Osteoblast (primary cell): ENCODE data around the gene FAM151A. TPM values are rescaled to one million over a fixed set of nuclear protein-coding genes. Genes with fewer than 3 reads are reported as not detected.

ENCODE experiments used
- DNase-seq: peaks from one replicate; pipeline ENCODE4 v3.0.0; 2011; ENCODE audit warnings: low spot score, mixed read lengths; ENCODE audit not compliant: insufficient read length; ENCODE audit errors: missing footprints
- H2AFZ ChIP-seq: 2 replicates; pipeline ENCODE4 v1.6.0; 2011; ENCODE audit warnings: mild to moderate bottlenecking, low read length
- H3K27ac ChIP-seq: 2 replicates; pipeline ENCODE4 v1.5.1; 2011; ENCODE audit warnings: mild to moderate bottlenecking, low read depth, low read length, moderate library complexity
- H3K27me3 ChIP-seq: 2 replicates; pipeline ENCODE4 v1.6.0; 2012; ENCODE audit warnings: mild to moderate bottlenecking, control low read depth, inconsistent platforms, low read length, moderate library complexity; ENCODE audit not compliant: insufficient read depth
- H3K36me3 ChIP-seq: 2 replicates; pipeline ENCODE4 v1.5.1; 2011; ENCODE audit warnings: mild to moderate bottlenecking, low read length, control low read depth, moderate library complexity; ENCODE audit not compliant: insufficient read depth
- H3K4me1 ChIP-seq: 2 replicates; pipeline ENCODE4 v1.5.1; 2011; ENCODE audit warnings: mild to moderate bottlenecking, low read length, control low read depth, moderate library complexity; ENCODE audit not compliant: insufficient read depth
- H3K4me2 ChIP-seq: 2 replicates; pipeline ENCODE4 v1.6.0; 2011; ENCODE audit warnings: mild to moderate bottlenecking, low read length; ENCODE audit not compliant: insufficient read depth
- H3K4me3 ChIP-seq: fragments of 200-600 bp; sonication (generic); 3 replicates; pipeline ENCODE4 v1.5.1; 2012; ENCODE audit warnings: mild to moderate bottlenecking, low read length, inconsistent platforms; ENCODE audit not compliant: insufficient read depth
- H3K79me2 ChIP-seq: 2 replicates; pipeline ENCODE4 v1.6.0; 2012; ENCODE audit warnings: mild to moderate bottlenecking, low read length, control low read depth, inconsistent platforms; ENCODE audit not compliant: insufficient read depth
- H3K9me3 ChIP-seq: 2 replicates; pipeline ENCODE4 v1.5.1; 2011; ENCODE audit warnings: low read depth, low read length, control low read depth
- H4K20me1 ChIP-seq: 2 replicates; pipeline ENCODE4 v1.6.0; 2012; ENCODE audit warnings: mild to moderate bottlenecking, low read length, control low read depth; ENCODE audit not compliant: insufficient read depth
- CTCF ChIP-seq: IDR thresholded peaks from 2 replicates; pipeline ENCODE4 v1.5.1; 2011; ENCODE audit warnings: mild to moderate bottlenecking, low read depth, low read length, moderate library complexity; ENCODE audit errors: extremely low read depth
- total RNA-seq: library from RNA; depleted of rRNA; stranded (reverse); fragments of >200 nt; gene quantifications from 2 replicates; pipeline ENCODE4 v1.2.3, GENCODE V29; 2012

Gene FAM151A
- total RNA-seq, 1 donor: not detected

- H3K27me3 ChIP-seq: no peaks in the 10 kb centered on the region
These were observed 13.3 kb downstream of the FAM151A start for GRCh38 chr1:54610048-54610447.

GRCh38 chr1:54609301-54609921, 13.9 kb downstream of the FAM151A start:
- DNase-seq: peak; percentile 89
- Histone ChIP-seq H3K27me3 (no peaks in the 10 kb centered on the region), H3K4me1 (peaks cover 5% of the 10 kb centered on the region), H3K4me3 (no peak overlapping the region), H3K27ac (no peak overlapping the region), H3K36me3 (no peaks in the 10 kb centered on the region), H4K20me1 (no peaks in the 10 kb centered on the region), H3K79me2 (no peaks in the 10 kb centered on the region), H3K4me2 (no peak overlapping the region), H3K9me3 (no peaks in the 10 kb centered on the region), H2AFZ (peak overlapping the region; percentile 41)
- no peak for TF ChIP-seq CTCF

More at GRCh38 chr1:54610048-54610447, 13.3 kb downstream of the FAM151A start:
- Histone ChIP-seq H3K9me3 (no peaks in the 10 kb centered on the region), H2AFZ (peak overlapping the region; percentile 41), H3K27ac (no peak overlapping the region), H3K4me1 (peaks cover 5% of the 10 kb centered on the region), H4K20me1 (no peaks in the 10 kb centered on the region), H3K4me2 (no peak overlapping the region), H3K36me3 (no peaks in the 10 kb centered on the region), H3K4me3 (no peak overlapping the region), H3K79me2 (no peaks in the 10 kb centered on the region)
- DNase-seq: peak; percentile 83
- TF ChIP-seq CTCF: no peak

GRCh38 chr1:54608566-54609230, 14.6 kb downstream of the FAM151A start:
- Histone ChIP-seq H4K20me1 (no peaks in the 10 kb centered on the region), H3K4me2 (no peak overlapping the region), H3K27ac (no peak overlapping the region), H3K4me3 (no peak overlapping the region), H3K36me3 (no peaks in the 10 kb centered on the region), H3K79me2 (no peaks in the 10 kb centered on the region), H3K27me3 (no peaks in the 10 kb centered on the region), H3K4me1 (peaks cover 5% of the 10 kb centered on the region), H3K9me3 (no peaks in the 10 kb centered on the region), H2AFZ (no peak overlapping the region)
- DNase-seq: peak; percentile 26
- TF ChIP-seq CTCF: no peak

GRCh38 chr1:54607821-54608565, 15.3 kb downstream of the FAM151A start:
- no peaks in the 10 kb centered on the region for H3K9me3 ChIP-seq
- DNase-seq: peak; percentile 56
- no peak overlapping the region for H2AFZ ChIP-seq

More at GRCh38 chr1:54607821-54608565, 15.3 kb downstream of the FAM151A start:
- Histone ChIP-seq H3K4me2 (no peak overlapping the region), H3K79me2 (no peaks in the 10 kb centered on the region), H3K27me3 (no peaks in the 10 kb centered on the region), H3K36me3 (no peaks in the 10 kb centered on the region), H3K27ac (no peak overlapping the region), H3K4me1 (peaks cover 5% of the 10 kb centered on the region), H3K4me3 (no peak overlapping the region), H4K20me1 (no peaks in the 10 kb centered on the region)
- no peak for TF ChIP-seq CTCF
